GM12878 (cell line): ENCODE results near the gene LSM7. TPM values are rescaled to one million over a fixed set of nuclear protein-coding genes. Genes with fewer than 3 reads are reported as not detected.

Source experiments
- ASH2L ChIP-seq: fragments of 300-600, 200-600 bp; sonication (generic); IDR thresholded peaks from 2 replicates; pipeline ENCODE4 v1.6.1; 2017; ENCODE audit warnings: low read depth, mild to moderate bottlenecking, borderline replicate concordance
- ATF3 ChIP-seq: IDR thresholded peaks from 2 replicates; pipeline ENCODE4 v1.6.1; 2011; ENCODE audit warnings: low read depth, mild to moderate bottlenecking, low read length, moderate library complexity, borderline replicate concordance; ENCODE audit errors: extremely low read depth
- BCLAF1 ChIP-seq: fragments of 450-650 bp; IDR thresholded peaks from 2 replicates; pipeline ENCODE4 v1.6.1; 2017; ENCODE audit warnings: antibody characterized with exemption, mild to moderate bottlenecking, moderate library complexity
- BHLHE40 ChIP-seq, 2 experiments: fragments of 450-650 bp in 1 of 2; IDR thresholded peaks; 2 replicates each; pipeline ENCODE4 v1.6.1; 2011 to 2017; ENCODE audit warnings: low read depth in 2 of 2, borderline replicate concordance in 1 of 2, improper control_type of control experiment in 1 of 2, low read length in 1 of 2, mild to moderate bottlenecking in 1 of 2
- CHD2 ChIP-seq: IDR thresholded peaks from 2 replicates; pipeline ENCODE4 v1.6.1; 2011; ENCODE audit warnings: low read depth, low read length, improper control_type of control experiment, borderline replicate concordance
- CREM ChIP-seq: IDR thresholded peaks from 2 replicates; pipeline ENCODE4 v1.6.1; 2014; ENCODE audit warnings: antibody characterized with exemption, low read depth
- EP300 ChIP-seq, 2 experiments: fragments of 150-350 bp in 1 of 2; IDR thresholded peaks; 2 replicates each; pipeline ENCODE4 v1.6.1; 2011 to 2012; ENCODE audit warnings: low read depth in 2 of 2, low read length in 2 of 2, borderline replicate concordance in 1 of 2, improper control_type of control experiment in 1 of 2, inconsistent platforms in 1 of 2; ENCODE audit not compliant: control insufficient read depth in 1 of 2
- FOS ChIP-seq: IDR thresholded peaks from 3 replicates; pipeline ENCODE4 v1.6.1; 2011; ENCODE audit warnings: borderline replicate concordance; ENCODE audit not compliant: insufficient read length; ENCODE audit errors: extremely low read depth
- FOXM1 ChIP-seq: IDR thresholded peaks from 2 replicates; pipeline ENCODE4 v1.6.1; 2012; ENCODE audit warnings: low read depth, mild to moderate bottlenecking, inconsistent platforms, low read length, moderate library complexity
- HDAC6 ChIP-seq: fragments of 200-600 bp; sonication (generic); IDR thresholded peaks from one replicate; pipeline ENCODE4 v1.8.0; 2017; ENCODE audit warnings: antibody characterized with exemption; ENCODE audit not compliant: unreplicated experiment
- IRF3 ChIP-seq: fragments of 450-650 bp; IDR thresholded peaks from 2 replicates; pipeline ENCODE4 v1.6.1; 2014; ENCODE audit warnings: mild to moderate bottlenecking
- MLLT1 ChIP-seq: fragments of 450-650 bp; IDR thresholded peaks from 2 replicates; pipeline ENCODE4 v1.6.1; 2016; ENCODE audit warnings: mild to moderate bottlenecking
- NR2C2 ChIP-seq: IDR thresholded peaks from 2 replicates; pipeline ENCODE4 v1.6.1; 2011; ENCODE audit warnings: borderline replicate concordance, low read depth; ENCODE audit not compliant: control insufficient read depth, insufficient read length
- RELA ChIP-seq: fragments of 450-650 bp; IDR thresholded peaks from 2 replicates; pipeline ENCODE4 v1.8.0; 2014; ENCODE audit warnings: borderline replicate concordance; ENCODE audit not compliant: partially characterized antibody
- SIX5 ChIP-seq: IDR thresholded peaks from 2 replicates; pipeline ENCODE4 v1.6.1; 2011; ENCODE audit warnings: mild to moderate bottlenecking, low read depth, low read length, moderate library complexity; ENCODE audit not compliant: severe bottlenecking
- SP1 ChIP-seq: IDR thresholded peaks from one replicate; pipeline ENCODE4 v1.6.1; 2011; ENCODE audit warnings: low read depth, low read length
- TBL1XR1 ChIP-seq: IDR thresholded peaks from 2 replicates; pipeline ENCODE4 v1.6.1; 2012; ENCODE audit warnings: low read depth, low read length, improper control_type of control experiment
- TCF3 ChIP-seq: IDR thresholded peaks from 2 replicates; pipeline ENCODE4 v1.6.1; 2012; ENCODE audit warnings: low read depth, mild to moderate bottlenecking, low read length, borderline replicate concordance; ENCODE audit not compliant: insufficient read depth
- ZBED1 ChIP-seq: IDR thresholded peaks from 2 replicates; pipeline ENCODE4 v1.6.1; 2016; ENCODE audit warnings: borderline replicate concordance
- polyA plus RNA-seq, 11 experiments: library from polyadenylated mRNA; depleted of rRNA in 4 of 11; unstranded in 6 of 11; stranded (reverse) in 5 of 11; fragments of >200 nt; fragmentation: Nextera tagmentation in 4 of 11; fragmentation: Illumina TruSeq in 1 of 11; extraction: Ambion mirVana in 4 of 11; extraction: Trizol in 1 of 11; gene quantifications; 1 replicate in 1 of 11; 2 replicates in 10 of 11; pipeline versions ENCODE4 v1.2.1 to v1.2.3, GENCODE V29; 2011 to 2016; ENCODE audit warnings: inconsistent platforms in 2 of 11, missing spikeins in 2 of 11, low read depth in 1 of 11
- total RNA-seq, 4 experiments: library from RNA; depleted of rRNA in 3 of 4; stranded (reverse); fragments of >200 nt in 3 of 4; fragmentation: Illumina TruSeq in 1 of 4; extraction: Trizol in 1 of 4; gene quantifications; 2 replicates each; pipeline versions ENCODE4 v1.2.1 to v1.2.3, GENCODE V29; 2013 to 2021
- TF ChIP-seq, protein P1 (sequence below): fragments of 450-650 bp; IDR thresholded peaks from 2 replicates; pipeline ENCODE4 v1.6.1; 2018; ENCODE audit warnings: borderline replicate concordance, mild to moderate bottlenecking; ENCODE audit not compliant: partially characterized antibody

The LSM7 gene
- total and polyA plus RNA-seq, 10 of the 15 experiments (the other 5 are each of a cell fraction or from before 2014, with no cell fraction given), result 24.4 to 424 (median 217) TPM

GRCh38 chr19:2328401-2329148, at the start of gene LSM7, which contains the start of gene SPPL2B (continued):
- TF ChIP-seq BCLAF1, result no peak
- no peak for TF ChIP-seq FOS
- TF ChIP-seq HDAC6, result no peak
- TF ChIP-seq ZBED1, result no peak; the same call in 1 of the 2 replicates
- no peak for TF ChIP-seq EP300 (IDR thresholded peaks at IDR 0.05; ENCODE audit: borderline replicate concordance in 1 of 2, control insufficient read depth in 1 of 2, low read depth in 2 of 2, low read length in 2 of 2)
- TF ChIP-seq NR2C2, result peak; percentile 96
- 0 out of 2 replicates have a peak, but pooled peaks have one; percentile 34 for TF ChIP-seq CREM
- TF ChIP-seq CHD2, result peak; percentile 70
- TF ChIP-seq ASH2L, result no peak
- peak; percentile 96 for TF ChIP-seq TBL1XR1
- TF ChIP-seq SP1, result peak; percentile 60
- TF ChIP-seq MLLT1, result peak; percentile 26; the same call in 1 of the 2 replicates
- TF ChIP-seq SIX5, result peak; percentile 35
- no peak for TF ChIP-seq RELA
- no peak for TF ChIP-seq FOXM1
- TF ChIP-seq BHLHE40 (IDR thresholded peaks at IDR 0.05; ENCODE audit: borderline replicate concordance in 1 of 2, low read depth in 2 of 2, low read length in 1 of 2), result peak; percentile 6 to 55; a peak in 1 of 4 replicates
- TF ChIP-seq TCF3, result no peak
- peak; percentile 45; the same call in 1 of the 2 replicates for TF ChIP-seq ATF3
- no peak for TF ChIP-seq IRF3
- TF ChIP-seq, protein P1, sequence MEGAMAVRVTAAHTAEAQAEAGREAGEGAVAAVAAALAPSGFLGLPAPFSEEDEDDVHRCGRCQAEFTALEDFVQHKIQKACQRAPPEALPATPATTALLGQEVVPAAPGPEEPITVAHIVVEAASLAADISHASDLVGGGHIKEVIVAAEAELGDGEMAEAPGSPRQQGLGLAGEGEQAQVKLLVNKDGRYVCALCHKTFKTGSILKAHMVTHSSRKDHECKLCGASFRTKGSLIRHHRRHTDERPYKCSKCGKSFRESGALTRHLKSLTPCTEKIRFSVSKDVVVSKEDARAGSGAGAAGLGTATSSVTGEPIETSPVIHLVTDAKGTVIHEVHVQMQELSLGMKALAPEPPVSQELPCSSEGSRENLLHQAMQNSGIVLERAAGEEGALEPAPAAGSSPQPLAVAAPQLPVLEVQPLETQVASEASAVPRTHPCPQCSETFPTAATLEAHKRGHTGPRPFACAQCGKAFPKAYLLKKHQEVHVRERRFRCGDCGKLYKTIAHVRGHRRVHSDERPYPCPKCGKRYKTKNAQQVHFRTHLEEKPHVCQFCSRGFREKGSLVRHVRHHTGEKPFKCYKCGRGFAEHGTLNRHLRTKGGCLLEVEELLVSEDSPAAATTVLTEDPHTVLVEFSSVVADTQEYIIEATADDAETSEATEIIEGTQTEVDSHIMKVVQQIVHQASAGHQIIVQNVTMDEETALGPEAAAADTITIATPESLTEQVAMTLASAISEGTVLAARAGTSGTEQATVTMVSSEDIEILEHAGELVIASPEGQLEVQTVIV, result no peak
